ENCODE data around the gene E2F6. TPM values are rescaled to one million over a fixed set of nuclear protein-coding genes. Genes with fewer than 3 reads are reported as not detected.

E2F6 gene
- polyA plus RNA-seq, 1 donor from 2014 or later = 39.1 TPM

- H4K20me1 ChIP-seq (ENCODE audit: insufficient read depth) = no peaks in the 10 kb centered on the region
- H3K79me2 ChIP-seq (replicated peaks; ENCODE audit: insufficient read depth, low read length) = no peaks in the 10 kb centered on the region
- H3F3A ChIP-seq (ENCODE audit: insufficient read depth, low read length, poor library complexity, severe bottlenecking) = no peaks in the 10 kb centered on the region
- H3K9me2 ChIP-seq (ENCODE audit: insufficient read depth, low read length) = no peaks in the 10 kb centered on the region
- H3K9me3 ChIP-seq (ENCODE audit: low read length) = peaks cover 2% of the 10 kb centered on the region
- TF ChIP-seq CTCF (IDR thresholded peaks at IDR 0.05; ENCODE audit: poor library complexity, severe bottlenecking) (no peak), TAF1 (IDR thresholded peaks at IDR 0.05; ENCODE audit: low read depth) (no peak), RAD21 (conservative IDR thresholded peaks at IDR 0.05) (no peak), REST (IDR thresholded peaks at IDR 0.05; ENCODE audit: borderline replicate concordance) (no peak), EZH2 (IDR thresholded peaks at IDR 0.05; ENCODE audit: borderline replicate concordance, insufficient read depth, low read length, poor library complexity, severe bottlenecking) (no peak), EP300 (conservative IDR thresholded peaks at IDR 0.05; ENCODE audit: poor library complexity, severe bottlenecking) (no peak), MXI1 (conservative IDR thresholded peaks at IDR 0.05; ENCODE audit: poor library complexity, severe bottlenecking) (no peak), POLR2AphosphoS5 (IDR thresholded peaks at IDR 0.05) (no peak), SMC3 (conservative IDR thresholded peaks at IDR 0.05; ENCODE audit: poor library complexity) (no peak)
- no peaks in the 10 kb centered on the region for H3K27me3 ChIP-seq (ENCODE audit: insufficient read depth, low read depth, low read length)
- H3K9ac ChIP-seq (ENCODE audit: low read length) = no peak overlapping the region
- no peak overlapping the region for H3K4me3 ChIP-seq (ENCODE audit: low read length)
- no peaks in the 10 kb centered on the region for H3K36me3 ChIP-seq (ENCODE audit: insufficient read depth, low read length)
- H2AFZ ChIP-seq (ENCODE audit: low read depth, low read length) = no peak overlapping the region
- no peak overlapping the region for H3K27ac ChIP-seq (ENCODE audit: low read length)
- H3K4me2 ChIP-seq (ENCODE audit: low read length) = no peak overlapping the region
Observed at GRCh38 chr2:11503354-11503927, 37.5 kb upstream of the E2F6 start.

GRCh38 chr2:11502740-11503292 lies 36.9 kb upstream of the E2F6 start:
- Histone ChIP-seq H3K27ac (ENCODE audit: low read length) (no peak overlapping the region), H3K79me2 (replicated peaks; ENCODE audit: insufficient read depth, low read length) (no peaks in the 10 kb centered on the region), H3K4me2 (ENCODE audit: low read length) (no peak overlapping the region), H3F3A (ENCODE audit: insufficient read depth, low read length, poor library complexity, severe bottlenecking) (no peaks in the 10 kb centered on the region), H3K36me3 (ENCODE audit: insufficient read depth, low read length) (no peaks in the 10 kb centered on the region), H3K9me3 (ENCODE audit: low read length) (peaks cover 2% of the 10 kb centered on the region), H3K9me2 (ENCODE audit: insufficient read depth, low read length) (no peaks in the 10 kb centered on the region), H2AFZ (ENCODE audit: low read depth, low read length) (no peak overlapping the region), H3K9ac (ENCODE audit: low read length) (no peak overlapping the region), H4K20me1 (ENCODE audit: insufficient read depth) (no peaks in the 10 kb centered on the region), H3K27me3 (ENCODE audit: insufficient read depth, low read depth, low read length) (no peaks in the 10 kb centered on the region), H3K4me3 (ENCODE audit: low read length) (no peak overlapping the region)
- TF ChIP-seq EP300 (conservative IDR thresholded peaks at IDR 0.05; ENCODE audit: poor library complexity, severe bottlenecking) (no peak), POLR2AphosphoS5 (IDR thresholded peaks at IDR 0.05) (no peak), EZH2 (IDR thresholded peaks at IDR 0.05; ENCODE audit: borderline replicate concordance, insufficient read depth, low read length, poor library complexity, severe bottlenecking) (no peak), TAF1 (IDR thresholded peaks at IDR 0.05; ENCODE audit: low read depth) (no peak), CTCF (IDR thresholded peaks at IDR 0.05; ENCODE audit: poor library complexity, severe bottlenecking) (no peak), RAD21 (conservative IDR thresholded peaks at IDR 0.05) (no peak), SMC3 (conservative IDR thresholded peaks at IDR 0.05; ENCODE audit: poor library complexity) (no peak), REST (IDR thresholded peaks at IDR 0.05; ENCODE audit: borderline replicate concordance) (no peak), MXI1 (conservative IDR thresholded peaks at IDR 0.05; ENCODE audit: poor library complexity, severe bottlenecking) (no peak)

Data from neural cell (in vitro differentiated cells).